Kidney glomerular epithelial cell (primary cell): Measurements from ENCODE around the gene GPRIN3.

Source experiments
- DNase-seq: peaks from one replicate; lab custom pipeline; 2025; lab: John Stamatoyannopoulos, UW

The GPRIN3 gene

GRCh38 chr4:89290727-89291516, 16.7 kb downstream of the GPRIN3 start:
- no peak for DNase-seq

- DNase-seq, result no peak
Observed at GRCh38 chr4:89289312-89289711, 18.3 kb downstream of the GPRIN3 start.

GRCh38 chr4:89288430-89288829, 19.2 kb downstream of the GPRIN3 start:
- DNase-seq, result no peak

GRCh38 chr4:89287945-89288344, 19.7 kb downstream of the GPRIN3 start:
- DNase-seq, result no peak

- no peak for DNase-seq
Observed at GRCh38 chr4:89285745-89286144, 21.9 kb downstream of the GPRIN3 start.

GRCh38 chr4:89284828-89285227, 22.8 kb downstream of the GPRIN3 start:
- DNase-seq, result no peak

- no peak for DNase-seq
Observed at GRCh38 chr4:89284020-89284424, 23.6 kb downstream of the GPRIN3 start.

GRCh38 chr4:89283226-89284009, 24.2 kb downstream of the GPRIN3 start:
- peak; percentile 70 for DNase-seq

- no peak for DNase-seq
Observed at GRCh38 chr4:89279385-89279784, 28.2 kb downstream of the GPRIN3 start.

- no peak for DNase-seq
Observed at GRCh38 chr4:89277412-89277811, 30.2 kb downstream of the GPRIN3 start.

GRCh38 chr4:89276296-89276695, 31.3 kb downstream of the GPRIN3 start:
- no peak for DNase-seq

GRCh38 chr4:89275587-89275986, 32.0 kb downstream of the GPRIN3 start:
- no peak for DNase-seq

GRCh38 chr4:89273741-89274141, 33.9 kb downstream of the GPRIN3 start:
- DNase-seq, result no peak

GRCh38 chr4:89270792-89271191, 36.8 kb downstream of the GPRIN3 start:
- DNase-seq, result no peak

GRCh38 chr4:89269121-89269666, 38.4 kb downstream of the GPRIN3 start:
- no peak for DNase-seq

GRCh38 chr4:89268679-89269078, 38.9 kb downstream of the GPRIN3 start:
- DNase-seq, result no peak

- DNase-seq, result no peak
Observed at GRCh38 chr4:89267846-89268245, 39.8 kb downstream of the GPRIN3 start.

- DNase-seq, result no peak
Observed at GRCh38 chr4:89267392-89267791, 40.2 kb downstream of the GPRIN3 start.

GRCh38 chr4:89266128-89266527, 41.5 kb downstream of the GPRIN3 start:
- DNase-seq, result no peak

- DNase-seq, result no peak
Observed at GRCh38 chr4:89263265-89263664, 44.3 kb downstream of the GPRIN3 start.

- DNase-seq, result no peak
Observed at GRCh38 chr4:89259301-89260028, 48.1 kb downstream of the GPRIN3 start.

GRCh38 chr4:89258506-89258905, 49.1 kb downstream of the GPRIN3 start:
- no peak for DNase-seq
